Measurements from ENCODE around the gene ANKRD44.
"Not testable (repeated sequence)": the region's sequence is repeated elsewhere in the genome, so short reads cannot be mapped to it uniquely, and the experiment has no call there.

ANKRD44 gene

DNA sequence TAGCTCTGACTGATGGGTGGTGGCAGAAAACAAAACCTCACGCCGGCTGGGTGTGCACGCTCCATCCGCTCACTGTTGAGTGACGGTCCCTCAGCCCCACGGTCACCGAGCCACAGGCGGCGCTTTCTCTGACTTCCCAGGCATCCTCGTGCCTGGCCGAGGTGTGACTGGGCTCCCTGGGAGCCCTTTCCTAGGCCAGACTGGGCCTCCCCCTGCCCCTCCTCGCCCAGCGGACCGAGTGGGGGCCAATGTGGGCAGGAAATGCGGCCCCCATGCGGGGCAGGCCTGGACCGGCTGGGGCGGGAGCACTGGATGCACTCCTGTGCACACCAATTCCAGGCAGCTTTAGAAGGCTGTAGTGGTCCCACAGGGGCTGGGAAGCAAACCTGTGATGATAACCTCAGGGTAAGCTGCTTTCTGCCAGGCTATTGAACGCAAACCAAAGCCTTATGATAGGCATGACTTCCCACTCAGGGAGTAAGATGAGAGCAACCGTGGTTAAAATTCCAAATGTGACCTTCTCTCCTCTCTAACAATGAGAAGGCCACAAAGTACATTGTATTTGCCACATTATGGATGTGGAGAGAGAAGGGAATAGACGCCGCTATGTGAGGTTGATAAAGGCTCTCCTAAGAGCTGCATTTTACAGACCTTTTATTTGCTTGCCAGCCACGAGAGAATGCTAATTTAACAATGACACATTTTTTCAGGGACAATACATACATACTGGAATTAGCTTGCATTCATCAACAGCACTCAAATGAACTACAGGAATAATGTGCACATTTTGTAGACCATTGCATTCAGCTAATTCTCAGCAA is 300.2 kb downstream of the ANKRD44 start:
- no peak for DNase-seq

GRCh38 chr2:197008741-197009341 is 301.7 kb downstream of the ANKRD44 start:
- DNase-seq = not testable (repeated sequence)

GRCh38 chr2:197007716-197008628 is 302.6 kb downstream of the ANKRD44 start:
- no peak for DNase-seq

- no peak for DNase-seq
Observed at GRCh38 chr2:197001921-197002320, 308.7 kb downstream of the ANKRD44 start.

DNA sequence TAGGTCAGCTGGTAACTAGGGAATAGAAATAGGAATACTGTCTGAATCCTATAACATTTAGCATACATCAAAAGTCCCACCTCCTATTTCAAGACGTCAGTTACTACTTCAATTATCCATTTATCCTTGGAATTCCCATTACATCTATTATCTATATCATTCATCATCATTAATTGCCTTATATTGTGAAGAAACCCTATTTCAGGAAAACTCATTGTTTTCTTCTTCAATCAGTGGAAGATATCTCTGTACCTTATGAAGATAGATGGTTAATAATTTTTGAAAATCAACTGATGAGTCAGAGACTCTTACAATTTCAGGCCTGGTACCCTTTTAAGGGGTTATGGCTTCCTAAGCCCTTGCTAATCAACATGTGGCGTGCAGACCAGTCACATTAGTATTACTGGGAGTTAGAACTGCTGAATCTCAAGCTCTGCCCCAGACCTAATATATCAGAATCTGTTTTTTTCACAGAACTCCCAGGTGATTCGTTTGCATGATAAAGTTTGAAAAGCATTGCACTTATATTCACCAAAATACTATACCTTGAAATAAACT is 314.7 kb downstream of the ANKRD44 start:
- no peak for DNase-seq

DNA sequence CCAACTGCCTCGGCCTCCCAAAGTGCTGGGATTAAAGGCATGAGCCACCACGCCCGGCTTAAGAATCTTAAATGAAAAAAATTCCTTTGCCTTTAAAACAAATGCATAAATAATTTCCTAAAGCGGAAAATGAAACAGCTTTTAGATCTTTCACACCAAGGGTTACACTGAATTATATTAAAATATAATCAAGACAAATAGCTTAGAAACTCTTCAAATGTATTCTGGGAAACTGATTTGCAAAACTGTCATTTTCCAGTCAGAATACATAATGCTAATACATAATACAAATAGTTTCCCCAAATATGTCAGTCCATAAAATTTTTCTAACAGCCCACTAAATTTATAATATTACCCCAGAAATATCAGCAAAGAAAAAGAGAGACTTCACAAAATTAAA is 315.8 kb downstream of the ANKRD44 start:
- no peak for DNase-seq

DNA sequence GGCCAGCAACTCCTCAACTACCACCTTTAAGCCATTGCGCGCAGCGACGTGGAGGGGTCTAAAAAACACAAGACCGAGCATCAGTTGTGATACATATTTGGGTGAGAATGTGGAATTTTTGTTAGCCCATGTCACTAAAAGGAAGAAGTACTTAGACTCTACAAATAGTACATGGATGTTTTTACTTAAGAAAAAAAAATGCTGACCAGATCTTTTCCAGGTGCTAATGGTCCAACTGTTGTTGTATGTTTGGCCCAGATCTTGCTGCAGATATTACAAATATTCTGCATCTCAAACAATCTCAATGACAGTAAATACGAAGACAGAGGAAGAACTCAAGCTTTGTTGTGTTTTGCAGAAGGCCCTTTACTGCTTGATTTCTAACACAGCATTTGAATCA is 317.0 kb downstream of the ANKRD44 start:
- DNase-seq = no peak

- DNase-seq = no peak
Observed at GRCh38 chr2:196992466-196992865, 318.1 kb downstream of the ANKRD44 start.

GRCh38 chr2:196990788-196991461 is 319.7 kb downstream of the ANKRD44 start:
- DNase-seq = no peak

- DNase-seq = no peak
Observed at GRCh38 chr2:196990092-196990491, 320.5 kb downstream of the ANKRD44 start.

DNA sequence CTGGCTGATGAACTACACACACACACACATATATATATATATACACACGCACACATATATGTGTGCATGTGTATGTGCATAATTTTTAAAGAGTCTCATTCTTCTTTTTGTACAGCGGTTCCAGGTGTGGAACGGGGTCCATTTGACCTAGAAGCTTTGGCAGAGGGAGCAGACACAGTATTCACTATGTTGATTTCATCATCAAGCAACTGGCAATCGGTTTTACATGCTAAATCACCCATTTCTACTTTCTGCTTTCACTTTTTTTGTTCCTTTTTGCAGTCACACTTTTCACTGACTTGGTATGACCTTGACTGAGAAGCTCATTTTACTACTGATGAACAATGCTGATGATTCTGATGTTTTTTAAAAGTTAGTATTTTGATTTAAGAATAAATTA is 321.1 kb downstream of the ANKRD44 start:
- no peak for DNase-seq

- DNase-seq = no peak
Observed at GRCh38 chr2:196988639-196989038, 321.9 kb downstream of the ANKRD44 start.

GRCh38 chr2:196987649-196988364 is 322.8 kb downstream of the ANKRD44 start:
- no peak for DNase-seq

GRCh38 chr2:196987298-196987648 is 323.3 kb downstream of the ANKRD44 start:
- no peak for DNase-seq

DNA sequence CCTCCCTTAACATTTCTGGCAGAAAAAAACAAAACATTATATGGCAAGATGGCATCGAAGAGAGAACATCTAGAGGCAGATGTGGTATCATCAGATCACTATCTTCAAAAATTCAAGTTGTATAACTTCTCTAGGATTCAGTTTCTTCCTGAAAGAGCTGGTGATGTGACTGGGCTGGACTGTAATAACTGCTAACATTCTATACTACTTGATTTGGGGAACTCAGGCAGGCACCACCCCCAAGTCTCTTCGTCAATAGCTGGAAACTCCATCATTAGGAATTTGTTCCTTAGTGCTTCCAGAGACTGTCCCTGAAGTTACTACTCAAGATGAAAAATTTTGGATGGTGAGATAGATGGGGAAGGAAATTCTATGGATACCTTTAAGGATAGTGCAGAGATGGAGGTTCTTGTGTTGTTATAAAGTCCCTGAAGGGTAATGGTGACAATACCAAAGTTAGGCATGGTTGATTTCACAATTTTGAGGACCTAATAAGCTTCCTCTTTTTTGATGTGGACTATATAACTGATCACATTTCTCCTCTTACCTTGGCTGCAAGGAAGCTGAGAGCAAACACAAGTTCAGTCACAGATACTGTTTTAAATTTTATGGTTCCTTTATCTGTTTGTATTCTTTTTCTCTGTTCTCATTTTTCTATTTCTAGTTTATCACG is 324.9 kb downstream of the ANKRD44 start:
- DNase-seq = no peak

DNA sequence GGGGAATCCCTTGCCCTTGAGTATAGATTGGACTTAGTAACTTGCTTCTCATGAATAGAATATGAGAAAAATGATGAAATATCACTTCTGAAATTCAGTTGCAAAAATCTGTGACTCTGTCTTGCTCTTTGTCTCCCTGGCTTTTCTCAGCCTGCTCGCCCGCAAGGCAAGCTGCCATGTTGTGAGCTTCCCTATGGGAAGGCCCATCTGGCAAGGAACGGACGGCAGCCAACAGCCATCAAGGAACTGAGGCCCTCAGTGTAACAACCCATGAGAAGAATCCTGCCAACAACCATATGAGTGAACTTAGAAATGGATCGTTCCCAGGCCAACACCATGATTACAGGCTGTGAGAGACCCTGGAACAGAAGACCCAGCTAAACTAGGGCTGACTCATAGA is 325.7 kb downstream of the ANKRD44 start:
- no peak for DNase-seq

DNA sequence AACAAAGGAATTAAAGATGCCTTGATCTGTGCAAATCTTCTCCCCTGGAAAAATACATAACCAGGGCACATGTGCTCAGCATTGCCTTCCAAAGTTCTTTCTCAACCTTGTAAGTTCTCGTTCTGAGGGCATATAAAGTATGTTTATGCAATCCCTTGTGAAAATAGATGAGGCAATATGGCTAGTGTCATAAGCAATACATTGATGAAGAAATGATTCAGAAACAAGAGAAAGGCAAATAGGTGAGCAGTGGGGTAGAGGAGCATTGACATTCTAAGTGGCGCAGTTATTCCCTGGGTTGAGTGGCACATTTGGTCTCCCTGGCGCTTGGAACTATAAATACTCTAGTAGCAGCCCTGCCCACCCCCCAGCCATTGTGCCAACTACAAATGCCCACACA is 326.6 kb downstream of the ANKRD44 start:
- no peak for DNase-seq

DNA sequence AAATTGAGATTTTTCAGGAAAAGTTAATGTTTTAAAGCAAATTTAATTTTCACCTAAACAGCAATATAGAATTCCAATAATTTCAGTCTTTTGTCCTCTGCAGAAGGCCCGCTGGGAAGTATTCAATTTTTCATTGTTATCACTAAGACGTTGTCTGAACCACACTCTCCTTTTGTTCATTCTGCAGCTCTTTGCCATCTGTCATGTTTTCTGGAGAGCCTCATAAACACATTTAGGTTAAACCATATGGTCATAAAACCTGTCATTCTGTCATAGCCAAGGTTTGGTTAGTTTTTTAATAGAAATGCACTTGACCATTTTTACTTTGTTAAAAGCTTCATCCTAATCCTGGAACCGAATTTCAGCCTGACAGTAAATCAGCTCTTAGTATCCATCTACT is 330.1 kb downstream of the ANKRD44 start:
- DNase-seq = peak; percentile 83

- peak; percentile 46 for DNase-seq
Observed at GRCh38 chr2:196980001-196980400, 330.6 kb downstream of the ANKRD44 start.

GRCh38 chr2:196977507-196977906 is 333.1 kb downstream of the ANKRD44 start:
- no peak for DNase-seq

GRCh38 chr2:196974970-196975369 is 335.6 kb downstream of the ANKRD44 start:
- DNase-seq = no peak
